ENCODE data around the gene KPTN.

KPTN gene

DNA sequence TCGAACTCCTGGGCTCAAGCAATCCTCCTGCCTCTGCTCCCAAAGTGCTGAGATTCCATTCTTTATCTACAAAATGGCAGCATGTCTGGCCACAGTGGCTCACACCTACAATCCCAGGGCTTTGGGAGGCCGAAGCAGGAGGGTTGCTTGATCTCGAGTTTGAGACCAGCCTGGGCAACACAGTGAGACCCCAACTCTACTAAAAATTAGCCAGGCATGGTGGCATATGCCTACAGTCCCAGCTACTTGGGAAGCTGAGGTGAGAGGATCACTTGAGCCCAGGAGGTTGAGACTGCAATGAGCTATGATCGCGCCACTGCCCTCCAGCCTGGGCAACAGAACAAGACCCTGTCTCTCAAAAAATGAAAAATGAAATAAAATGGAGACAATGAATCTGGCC, 24.7 kb upstream of the KPTN start:
- no peak for DNase-seq

DNA sequence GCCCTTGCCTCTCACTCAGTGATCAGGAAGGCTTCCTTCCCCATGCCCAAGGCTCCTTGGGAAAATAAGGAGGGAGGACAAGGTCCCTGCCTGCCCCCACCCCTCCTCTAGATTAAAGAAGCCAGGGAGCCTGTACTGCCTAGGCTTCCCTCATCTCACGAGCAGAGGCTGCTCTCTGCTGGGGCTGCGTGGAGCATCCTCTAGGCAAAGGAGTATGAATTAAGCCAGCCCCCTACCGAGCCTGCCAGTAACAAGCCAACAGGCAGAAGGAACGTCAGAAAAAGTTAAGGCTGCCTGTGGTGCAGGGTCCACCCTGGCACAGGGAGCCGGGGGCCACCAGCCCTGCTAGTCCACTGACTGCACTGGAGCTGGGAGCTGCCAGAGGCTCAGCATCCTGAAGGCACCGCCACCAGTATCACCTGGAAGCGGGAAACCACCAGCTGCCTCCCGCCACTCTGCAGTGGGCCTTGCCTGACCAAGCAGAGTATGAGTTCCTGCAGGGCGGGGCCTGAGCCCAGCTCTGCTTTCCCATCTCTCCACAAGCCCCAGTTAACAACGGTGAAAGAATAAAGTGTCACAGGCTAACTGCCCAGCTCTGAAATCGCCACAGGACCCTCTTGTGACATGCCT, 24.0 kb upstream of the KPTN start:
- DNase-seq, result no peak

DNA sequence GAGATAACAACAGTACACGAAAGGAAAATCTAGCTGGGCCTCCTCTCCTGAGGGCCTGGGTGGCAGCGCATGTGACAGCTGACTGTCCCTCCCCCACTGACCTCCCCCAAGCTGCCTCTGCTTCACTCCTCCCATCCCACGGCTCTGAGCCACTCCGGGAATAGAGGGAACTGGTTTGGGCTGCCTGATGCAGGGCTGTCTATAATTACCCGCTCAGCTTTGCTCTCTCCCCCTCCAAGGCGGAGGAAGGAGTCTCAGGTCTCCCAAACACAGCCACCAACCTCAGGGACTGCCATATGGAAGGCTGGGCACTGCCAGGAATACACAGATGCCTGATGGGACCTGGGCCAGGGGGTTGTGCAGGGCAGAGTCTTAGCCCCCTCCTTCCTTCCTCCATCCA, 23.0 kb upstream of the KPTN start:
- DNase-seq, result no peak

DNA sequence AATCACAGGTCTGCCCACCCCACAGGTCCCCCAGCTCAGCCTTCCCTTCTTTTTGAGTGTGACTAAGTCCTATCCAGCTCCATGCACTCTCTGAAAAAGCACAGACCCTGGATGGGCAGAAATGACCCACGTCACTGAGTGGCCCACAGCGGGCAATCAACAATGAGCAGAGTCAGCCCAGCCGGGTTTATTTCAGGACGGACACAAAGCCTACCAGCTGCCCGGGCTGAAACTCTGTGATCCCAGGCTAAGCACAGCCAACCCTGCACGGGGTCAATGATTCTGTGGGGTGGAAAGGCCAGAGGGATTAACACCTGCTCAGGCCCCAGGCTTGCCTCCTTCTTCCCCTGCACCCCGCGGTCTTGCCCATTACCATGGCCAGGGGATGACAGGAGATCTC, 22.4 kb upstream of the KPTN start:
- no peak for DNase-seq

DNA sequence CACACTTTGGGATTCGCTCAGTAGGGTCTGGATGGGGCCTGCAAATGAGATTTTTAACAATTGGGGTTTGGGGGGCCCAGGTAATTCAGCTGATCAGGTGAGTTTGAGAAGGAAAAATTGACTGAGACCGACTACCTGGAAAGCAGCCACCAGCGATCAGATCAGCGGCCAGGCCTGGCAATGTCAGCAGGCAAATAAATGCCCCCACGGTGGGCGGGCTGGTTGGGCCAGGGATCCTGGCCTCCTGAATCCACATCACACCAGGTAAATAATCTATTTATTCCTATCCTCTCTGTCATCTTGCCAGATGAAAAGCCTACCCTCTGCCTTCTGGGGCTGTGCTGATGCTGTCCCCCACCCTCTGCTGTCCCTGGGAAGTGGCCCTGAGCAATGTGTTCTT, 21.5 kb upstream of the KPTN start:
- DNase-seq, result no peak

DNA sequence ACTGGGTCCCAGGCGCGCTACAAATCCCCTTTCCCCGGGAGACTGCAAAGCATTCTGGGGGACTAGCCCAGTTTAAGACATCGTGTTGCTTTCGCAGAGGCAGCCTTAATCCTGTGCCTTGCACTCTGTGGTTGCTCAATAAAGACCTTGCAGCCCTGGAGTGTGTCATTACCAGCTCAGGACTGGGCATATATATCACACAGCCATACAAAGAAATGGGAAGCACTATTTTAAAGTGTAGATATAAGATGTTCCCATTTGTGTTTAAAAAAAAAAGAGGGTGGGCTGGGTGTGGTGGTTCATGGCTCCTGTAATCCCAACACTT, 19.8 kb upstream of the KPTN start:
- no peak for DNase-seq

DNA sequence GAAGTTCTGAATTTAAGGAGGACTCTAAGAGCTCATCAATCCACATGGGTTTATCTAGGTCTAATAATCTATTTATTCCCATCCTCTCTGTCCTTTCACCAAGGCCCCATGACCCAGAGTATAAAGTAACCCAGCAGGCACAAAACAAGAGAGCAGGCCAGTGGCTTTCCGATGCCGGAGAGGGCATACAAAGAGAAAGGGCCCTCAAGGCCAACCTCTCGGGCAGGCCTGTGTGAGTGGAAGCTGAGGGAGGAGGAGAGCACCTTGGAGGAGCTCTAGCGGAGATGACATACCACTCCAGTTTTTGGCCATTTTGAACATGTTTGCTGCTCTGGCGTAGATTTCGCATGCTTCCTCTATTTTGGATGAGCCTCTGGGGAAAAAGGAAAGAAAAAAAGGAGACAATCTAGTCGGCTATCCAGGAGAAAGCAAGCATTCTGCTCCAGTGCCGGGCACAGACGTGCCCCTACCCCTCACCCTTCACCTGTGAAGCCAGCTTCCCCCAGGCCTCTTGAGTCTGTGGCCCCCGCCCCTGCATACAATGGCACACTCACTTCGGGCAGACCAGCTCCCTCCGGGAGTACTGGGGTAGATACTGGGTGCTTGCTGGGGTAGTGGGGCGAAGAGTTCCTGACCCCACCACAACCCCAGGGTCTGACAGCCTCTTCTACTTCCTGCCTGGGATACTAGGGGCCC, 19.3 kb upstream of the KPTN start:
- DNase-seq, result no peak

DNA sequence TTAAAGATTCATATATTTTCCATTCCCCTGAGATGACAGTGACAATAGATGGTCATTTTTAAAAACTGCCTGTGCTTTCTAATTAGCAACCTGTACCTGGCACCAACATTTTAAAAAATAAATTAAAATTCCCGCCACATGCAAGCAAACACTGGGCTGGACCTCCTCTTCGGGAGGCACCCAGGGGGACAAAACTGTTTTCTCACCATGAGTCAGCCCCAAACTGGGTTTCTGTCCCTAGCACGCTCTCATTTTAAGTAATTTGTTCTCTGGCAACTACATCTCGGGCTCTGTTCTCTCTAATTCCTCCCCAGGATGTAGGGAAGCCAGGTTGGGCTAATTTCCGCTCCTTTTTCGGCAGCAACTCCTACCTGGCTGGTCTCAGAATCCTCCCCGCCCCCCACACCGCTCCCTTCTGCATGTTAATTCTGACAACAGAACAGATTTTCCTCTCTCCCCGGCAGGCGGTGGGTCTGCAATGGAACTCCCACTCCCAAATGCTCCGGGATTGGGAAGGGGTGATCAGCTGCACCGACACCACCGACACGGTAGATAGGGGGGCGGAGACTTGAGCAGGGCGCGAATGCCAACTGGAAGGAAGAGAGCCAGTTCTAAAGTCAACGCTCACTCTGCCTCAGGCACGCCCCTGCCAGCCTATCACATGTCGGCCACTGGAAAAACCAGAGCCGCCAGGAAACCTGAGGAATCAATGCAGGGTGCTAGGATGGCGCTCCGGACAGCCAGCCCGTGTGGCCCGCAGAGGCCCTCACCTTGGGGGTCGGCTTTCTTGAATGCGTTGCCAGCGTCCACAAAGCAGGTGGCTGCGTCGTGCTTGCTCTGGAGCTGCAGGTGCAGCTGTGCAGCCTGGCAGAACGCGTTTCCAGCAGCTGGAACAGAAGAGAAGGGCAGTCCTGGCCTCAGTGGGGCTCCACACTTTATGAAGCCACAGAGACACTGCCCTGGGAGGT, 16.1 kb upstream of the KPTN start:
- DNase-seq, result no peak

DNA sequence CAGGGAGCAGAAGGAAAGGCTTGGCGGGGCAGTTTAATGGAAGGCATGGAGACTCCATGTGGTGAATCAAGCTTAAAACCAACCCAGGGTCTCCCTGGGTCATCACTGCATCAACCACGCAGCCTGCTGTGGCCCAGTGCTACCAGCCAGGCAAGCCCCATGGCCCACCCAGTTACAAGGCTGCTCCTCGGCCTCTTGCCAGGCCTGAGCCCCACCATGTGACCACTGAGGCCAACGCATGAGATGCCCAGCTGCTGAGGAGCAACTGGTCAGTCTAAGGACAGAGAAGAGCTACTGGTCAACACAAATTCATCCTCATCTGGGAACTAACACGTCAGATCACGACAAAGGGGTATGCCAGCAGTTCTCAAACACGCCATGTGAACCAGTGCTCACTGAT, 15.4 kb upstream of the KPTN start:
- DNase-seq, result no peak

DNA sequence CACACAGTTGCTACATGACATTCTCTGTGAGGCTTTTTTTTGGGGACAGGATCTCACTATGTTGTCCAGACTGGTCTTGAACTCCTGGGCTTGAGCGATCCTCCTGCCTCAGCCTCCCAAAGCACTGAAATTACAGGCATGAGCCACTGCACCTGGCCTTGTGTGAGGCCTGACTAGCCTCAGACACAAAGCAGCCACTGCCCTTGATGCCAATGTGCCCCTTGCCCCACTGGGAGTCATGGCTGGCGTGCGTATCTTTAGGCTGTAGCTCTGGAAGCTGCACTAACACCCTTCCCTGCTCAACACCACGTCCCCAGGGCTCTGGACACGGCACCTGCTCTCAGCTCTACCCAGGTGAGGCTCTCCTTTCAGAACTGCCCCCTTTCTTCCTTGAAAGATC, 14.5 kb upstream of the KPTN start:
- DNase-seq, result no peak

DNA sequence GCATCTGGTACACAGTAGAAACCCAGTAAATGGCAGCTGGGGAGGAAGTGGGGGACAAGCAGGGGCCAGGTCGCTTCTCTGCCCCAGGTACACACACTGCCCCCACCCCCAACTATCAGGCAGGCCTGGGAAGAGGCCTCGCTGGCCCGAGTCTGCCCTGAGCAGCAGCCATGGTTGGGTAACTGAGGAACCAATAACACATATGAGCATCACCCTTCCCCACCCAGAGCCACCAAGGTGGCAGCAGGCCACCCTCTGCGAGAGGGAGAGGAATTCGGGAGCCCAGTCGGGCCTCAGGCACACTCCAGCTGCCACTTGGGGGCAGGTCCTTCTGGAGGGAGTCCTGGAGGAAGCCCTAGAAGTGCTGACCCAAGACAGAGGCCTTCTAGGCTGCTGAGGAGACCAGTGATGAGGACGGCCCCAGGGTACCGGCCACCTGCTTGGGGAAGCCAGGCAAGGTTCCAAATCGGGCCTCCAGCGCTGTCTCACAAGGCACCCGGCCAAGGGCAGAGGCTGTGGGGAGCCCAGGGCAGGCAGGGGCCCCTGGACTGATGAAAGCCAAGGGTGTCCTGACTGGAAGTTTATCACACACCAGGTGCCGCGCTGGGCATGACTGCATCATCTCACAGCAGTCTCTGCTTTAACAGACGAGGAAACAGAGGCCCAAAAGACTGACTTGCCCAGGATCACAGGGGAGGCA, 14.0 kb upstream of the KPTN start:
- DNase-seq, result no peak

DNA sequence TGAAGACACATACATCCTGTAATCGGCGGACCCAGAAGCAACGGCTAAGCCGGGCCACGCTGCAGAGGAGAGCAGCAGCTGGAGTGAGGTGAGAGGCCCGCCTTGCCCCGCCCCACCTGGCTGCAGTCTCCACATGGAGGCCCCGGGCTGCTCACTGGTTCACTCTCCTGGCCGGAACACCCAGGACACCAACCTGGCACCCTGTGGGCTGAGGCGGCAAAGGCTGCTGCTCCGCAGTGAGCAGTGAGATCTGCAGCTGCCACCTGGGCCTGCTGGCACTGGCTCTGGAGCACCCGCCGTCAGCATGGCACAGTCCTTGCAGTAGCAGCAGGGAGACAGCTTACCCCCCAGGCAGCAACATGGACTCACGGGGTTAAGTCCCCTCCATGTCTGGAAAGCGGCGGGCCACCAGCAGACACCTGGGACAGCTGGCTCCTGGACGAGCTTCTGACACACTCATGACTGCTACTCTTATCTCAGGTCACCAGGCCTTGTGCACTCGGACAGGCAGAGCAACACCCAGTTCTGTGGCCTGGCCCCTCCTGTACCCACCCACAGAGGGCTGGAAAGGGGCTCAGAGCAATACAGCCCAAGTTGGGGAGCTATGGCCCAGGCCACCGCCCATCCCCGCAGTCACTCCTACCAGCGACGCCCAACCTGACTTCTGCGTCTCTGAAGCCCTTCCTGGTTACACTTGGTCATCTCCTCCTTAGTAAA, 13.2 kb upstream of the KPTN start:
- DNase-seq, result no peak

DNA sequence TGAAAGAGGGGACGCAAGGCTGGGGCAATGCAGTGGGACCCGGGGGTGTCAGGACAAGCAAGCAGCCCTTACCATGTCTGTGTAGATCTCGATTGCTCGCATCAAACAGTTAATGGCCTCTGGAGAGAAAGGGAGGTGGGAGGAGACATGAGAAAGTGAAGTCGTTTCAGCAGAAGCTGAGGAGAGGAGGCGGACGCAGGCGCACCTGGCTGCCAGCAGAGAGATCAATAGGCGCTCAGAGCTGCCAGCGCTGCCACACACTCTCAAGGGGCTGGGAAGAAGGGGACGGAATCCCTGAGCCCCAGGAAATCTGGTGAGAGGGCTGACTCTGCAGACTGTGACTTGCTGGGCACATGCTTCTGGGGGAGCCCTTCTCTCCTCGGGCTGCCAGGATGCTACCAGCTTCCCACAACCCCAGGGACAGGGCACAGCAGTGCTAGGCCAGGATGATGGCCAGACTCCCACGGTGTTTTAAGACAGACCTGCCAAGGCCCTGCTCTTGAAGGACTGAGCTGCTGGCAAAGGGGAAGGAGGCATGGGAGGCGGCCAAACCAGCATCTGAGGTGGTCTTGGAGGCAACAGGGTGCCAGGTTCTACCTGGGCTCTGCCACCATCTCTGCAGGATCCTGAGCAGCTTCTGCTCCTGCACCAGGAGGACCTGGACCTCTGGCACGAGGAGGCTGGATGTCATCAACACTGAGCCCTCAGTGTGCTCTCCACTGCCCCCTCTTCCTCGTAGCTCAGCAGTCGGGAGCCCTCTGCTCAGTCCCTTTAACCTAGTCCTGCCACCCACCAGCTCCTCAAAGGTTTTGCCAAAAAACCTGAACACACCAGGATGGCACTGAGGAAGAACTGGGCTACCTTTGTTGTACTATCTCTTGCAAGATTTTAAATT, 11.7 kb upstream of the KPTN start:
- no peak for DNase-seq

DNA sequence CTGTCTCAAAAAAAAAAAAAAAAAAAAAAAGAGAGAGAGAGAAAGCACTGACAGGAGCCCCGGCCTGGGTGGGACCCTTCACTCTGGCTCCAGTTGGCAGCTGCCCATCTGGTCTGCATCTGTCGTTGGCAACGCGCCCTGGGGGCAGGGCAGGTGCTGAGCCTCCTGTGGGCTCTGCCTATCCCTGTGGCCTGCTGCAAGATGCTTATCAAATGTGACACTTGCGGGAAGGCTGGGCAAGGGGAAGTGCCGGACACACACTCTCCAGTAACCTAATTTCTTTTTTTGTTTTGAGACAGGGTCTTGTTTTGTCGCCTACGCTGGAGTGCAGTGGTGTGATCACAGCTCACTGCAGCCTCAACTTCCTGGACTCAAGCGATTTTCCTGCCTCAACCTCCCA, 10.7 kb upstream of the KPTN start:
- no peak for DNase-seq

DNA sequence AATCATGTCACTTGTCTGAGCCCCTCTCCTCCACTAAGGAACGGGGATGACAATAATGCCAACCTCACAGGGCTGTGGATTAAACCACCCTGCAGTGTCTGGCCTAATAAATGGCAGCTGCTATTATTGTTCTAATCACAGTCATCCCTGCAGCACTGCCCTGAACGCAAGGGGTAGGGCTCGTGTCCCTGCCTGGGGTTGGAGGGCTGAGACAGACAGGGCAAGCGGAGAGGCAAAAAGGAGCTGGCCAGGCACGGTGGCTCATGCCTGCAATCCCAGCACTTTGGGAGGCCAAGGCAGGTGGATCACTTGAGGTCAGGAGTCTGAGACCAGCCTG, 10.2 kb upstream of the KPTN start:
- DNase-seq, result no peak

DNA sequence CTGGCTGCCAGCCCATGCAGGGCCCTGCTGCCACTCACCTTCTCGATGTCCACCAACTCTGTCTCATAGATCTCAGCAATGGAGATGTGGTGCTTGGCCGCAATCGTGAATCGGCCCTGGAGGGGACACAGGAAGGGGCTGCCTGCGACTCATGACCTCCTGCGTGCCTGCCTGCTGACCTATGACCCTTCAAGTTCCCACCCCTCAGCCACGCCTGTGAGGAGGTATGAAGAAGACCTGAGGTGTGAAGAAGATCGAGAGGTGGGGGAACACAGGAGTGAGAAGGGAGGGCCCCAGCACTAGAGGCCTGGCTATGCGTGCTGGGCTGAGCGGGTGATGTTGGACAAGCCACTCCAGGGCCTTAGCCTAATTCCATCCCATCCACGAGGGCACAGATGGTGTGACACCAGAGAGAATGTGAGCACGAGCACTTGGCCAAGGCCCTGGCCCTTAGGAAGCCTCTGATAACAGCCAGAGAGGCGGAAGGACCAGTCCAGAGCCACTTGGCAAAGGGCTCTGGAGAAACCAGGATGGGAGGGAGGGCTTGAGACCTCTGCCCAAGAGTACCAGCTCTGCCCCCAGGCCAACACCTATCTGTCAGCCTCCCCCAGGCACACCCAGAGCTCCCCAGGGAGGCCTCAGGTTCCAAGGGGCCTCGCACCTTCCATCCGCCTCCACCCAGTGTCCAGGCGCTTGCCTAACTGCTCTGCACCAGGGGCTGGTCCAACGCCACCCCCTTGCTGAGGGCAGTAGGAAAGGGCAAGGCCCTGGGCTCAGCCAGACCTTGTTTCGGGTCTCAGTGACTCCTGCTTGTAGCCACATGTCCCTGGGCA, 9.6 kb upstream of the KPTN start:
- no peak for DNase-seq

DNA sequence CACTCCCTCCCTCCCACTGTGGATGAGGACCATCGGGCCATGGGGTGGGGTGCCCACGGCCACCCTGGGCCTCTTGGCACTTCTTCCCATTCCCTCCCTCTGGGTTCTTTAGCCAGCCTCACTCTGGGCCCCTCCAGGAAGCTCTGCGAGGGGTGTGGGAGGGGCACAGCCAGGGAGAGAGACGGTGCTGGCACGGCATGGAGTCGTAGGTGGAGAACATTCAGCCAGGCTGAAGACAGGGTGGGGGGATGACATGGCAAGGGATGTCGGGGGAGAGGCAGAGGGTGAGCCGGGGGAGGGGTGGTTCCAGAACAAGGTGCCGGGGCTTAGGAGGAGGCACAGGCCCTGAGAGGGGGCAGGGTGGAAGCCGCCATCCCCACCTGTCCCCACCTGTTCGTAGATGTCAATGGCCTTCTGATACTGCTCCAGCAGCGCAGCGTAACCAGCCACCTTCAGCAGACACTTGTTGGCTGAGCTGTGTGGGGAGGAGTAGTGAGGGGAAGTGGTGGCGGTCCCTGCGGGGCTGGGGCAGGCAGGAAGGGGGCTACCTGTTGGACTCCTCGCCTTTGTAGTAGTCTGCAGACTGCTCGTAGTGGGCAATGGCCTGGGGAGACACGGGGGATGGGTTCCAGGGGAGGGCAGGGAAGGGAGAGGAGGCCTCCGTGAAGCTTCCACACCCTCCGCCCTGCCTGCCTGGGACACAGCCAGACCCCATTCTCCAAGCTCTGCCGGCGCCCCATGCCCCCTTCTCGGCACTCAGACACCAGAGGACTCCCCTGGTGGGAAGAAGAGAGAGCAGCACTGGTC, 8.8 kb upstream of the KPTN start:
- DNase-seq, result no peak

DNA sequence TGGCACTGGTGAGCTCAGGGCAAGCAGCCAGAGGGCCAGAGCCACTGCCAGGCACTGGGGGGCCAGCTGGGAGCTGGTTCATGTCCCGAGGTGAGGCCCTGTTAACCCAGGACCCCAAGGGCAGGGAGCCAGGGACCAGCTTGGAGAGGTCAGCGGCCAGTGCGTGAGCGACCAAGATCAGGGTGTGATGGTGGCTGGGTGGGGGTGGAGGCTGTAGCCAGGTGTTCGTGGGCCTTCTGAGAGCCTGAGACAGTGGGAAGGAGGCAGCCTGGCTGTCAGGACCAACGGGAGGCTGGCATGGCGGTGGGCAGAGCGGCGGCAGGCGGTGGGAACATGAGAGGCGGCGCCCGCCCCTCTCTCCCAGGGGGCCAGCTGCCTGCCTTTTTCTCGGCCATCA, 8.1 kb upstream of the KPTN start:
- no peak for DNase-seq

DNA sequence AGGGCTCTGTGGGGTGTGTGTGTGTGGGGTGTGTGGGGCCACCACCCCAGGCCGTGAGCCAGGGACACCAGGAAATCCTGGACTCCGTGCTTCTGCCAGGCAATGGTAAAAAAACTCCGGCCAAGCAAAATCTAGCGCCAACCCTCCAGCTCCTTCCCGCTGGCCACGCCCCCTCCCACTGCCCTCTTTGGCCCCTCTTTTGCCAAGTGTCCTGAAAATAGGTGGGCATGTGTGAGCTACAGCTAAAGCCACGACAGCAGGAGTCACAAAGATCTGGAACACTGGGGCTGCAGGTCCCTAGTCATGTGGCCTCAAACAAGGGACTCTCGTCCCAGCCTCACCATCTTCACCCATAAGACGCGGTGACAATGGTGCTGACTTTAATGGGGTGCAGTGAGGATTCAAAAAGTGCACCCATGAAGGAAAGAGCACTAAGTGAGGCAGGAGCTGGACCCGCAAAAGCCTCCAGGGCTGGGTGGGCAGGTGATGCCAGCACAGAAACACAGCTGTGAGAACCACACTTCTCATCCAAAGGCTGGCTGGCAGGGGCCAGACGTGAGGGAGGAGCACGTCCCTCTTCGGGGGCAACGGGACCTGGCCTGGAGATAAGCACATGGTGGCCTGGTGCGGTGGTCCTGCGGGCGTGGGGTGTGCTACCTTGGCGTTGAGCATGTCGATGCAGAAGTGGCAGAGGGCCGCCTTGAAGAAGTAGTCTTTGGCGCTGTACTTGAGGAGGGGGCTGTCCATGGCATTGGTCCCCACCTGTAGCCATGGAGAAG, 7.5 kb upstream of the KPTN start:
- no peak for DNase-seq
